Posterior vena cava (tissue), 2 donors: ENCODE results near the gene RASIP1. TPM values are rescaled to one million over a fixed set of nuclear protein-coding genes. Genes with fewer than 3 reads are reported as not detected.
"Not testable (repeated sequence)": the region's sequence is repeated elsewhere in the genome, so short reads cannot be mapped to it uniquely, and the experiment has no call there.

ENCODE experiments used
- DNase-seq: peaks from one replicate; pipeline ENCODE4 v3.0.0-alpha.2; 2020; ENCODE audit warnings: low spot score
- intact Hi-C, 2 donors: fragments of 100-400 bp; cut with DNase I; formaldehyde crosslinking; loops; one replicate each; pipeline versions ENCODE4 v1.14.1 to v1.14.2; 2022 to 2023
- long read RNA-seq, 2 donors: library from polyadenylated mRNA; unstranded; transcript quantifications; one replicate each; pipeline ENCODE4 v2.0.0, GENCODE V29; 2020 to 2021
- total RNA-seq, 2 donors: library from RNA; stranded (reverse); fragmentation: NEBNext Ultra II Directional; extraction: Animal tissue kit (Norgen Biotek cat#: 25700); gene quantifications; one replicate each; pipeline ENCODE4 v1.2.1, GENCODE V29; 2021
- donor health status: DM: yes; HTN: yes; CAD: no.
- donor health status: DM: yes; HTN: yes; CAD: no.

The RASIP1 gene, protein sequence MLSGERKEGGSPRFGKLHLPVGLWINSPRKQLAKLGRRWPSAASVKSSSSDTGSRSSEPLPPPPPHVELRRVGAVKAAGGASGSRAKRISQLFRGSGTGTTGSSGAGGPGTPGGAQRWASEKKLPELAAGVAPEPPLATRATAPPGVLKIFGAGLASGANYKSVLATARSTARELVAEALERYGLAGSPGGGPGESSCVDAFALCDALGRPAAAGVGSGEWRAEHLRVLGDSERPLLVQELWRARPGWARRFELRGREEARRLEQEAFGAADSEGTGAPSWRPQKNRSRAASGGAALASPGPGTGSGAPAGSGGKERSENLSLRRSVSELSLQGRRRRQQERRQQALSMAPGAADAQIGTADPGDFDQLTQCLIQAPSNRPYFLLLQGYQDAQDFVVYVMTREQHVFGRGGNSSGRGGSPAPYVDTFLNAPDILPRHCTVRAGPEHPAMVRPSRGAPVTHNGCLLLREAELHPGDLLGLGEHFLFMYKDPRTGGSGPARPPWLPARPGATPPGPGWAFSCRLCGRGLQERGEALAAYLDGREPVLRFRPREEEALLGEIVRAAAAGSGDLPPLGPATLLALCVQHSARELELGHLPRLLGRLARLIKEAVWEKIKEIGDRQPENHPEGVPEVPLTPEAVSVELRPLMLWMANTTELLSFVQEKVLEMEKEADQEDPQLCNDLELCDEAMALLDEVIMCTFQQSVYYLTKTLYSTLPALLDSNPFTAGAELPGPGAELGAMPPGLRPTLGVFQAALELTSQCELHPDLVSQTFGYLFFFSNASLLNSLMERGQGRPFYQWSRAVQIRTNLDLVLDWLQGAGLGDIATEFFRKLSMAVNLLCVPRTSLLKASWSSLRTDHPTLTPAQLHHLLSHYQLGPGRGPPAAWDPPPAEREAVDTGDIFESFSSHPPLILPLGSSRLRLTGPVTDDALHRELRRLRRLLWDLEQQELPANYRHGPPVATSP
- total RNA-seq: 10 to 100 TPM; 13.8 to 19.2 TPM
- long read RNA-seq, donor 1, partial matches to known transcripts: 12 of 18 reads
- long read RNA-seq, donor 1, other reads (novel, unspliced or antisense): 2 of 18 reads
- long read RNA-seq, donor 2, partial matches to known transcripts: 12 of 14 reads
- long read RNA-seq, donor 2, other reads (novel, unspliced or antisense): 2 of 14 reads

DNA sequence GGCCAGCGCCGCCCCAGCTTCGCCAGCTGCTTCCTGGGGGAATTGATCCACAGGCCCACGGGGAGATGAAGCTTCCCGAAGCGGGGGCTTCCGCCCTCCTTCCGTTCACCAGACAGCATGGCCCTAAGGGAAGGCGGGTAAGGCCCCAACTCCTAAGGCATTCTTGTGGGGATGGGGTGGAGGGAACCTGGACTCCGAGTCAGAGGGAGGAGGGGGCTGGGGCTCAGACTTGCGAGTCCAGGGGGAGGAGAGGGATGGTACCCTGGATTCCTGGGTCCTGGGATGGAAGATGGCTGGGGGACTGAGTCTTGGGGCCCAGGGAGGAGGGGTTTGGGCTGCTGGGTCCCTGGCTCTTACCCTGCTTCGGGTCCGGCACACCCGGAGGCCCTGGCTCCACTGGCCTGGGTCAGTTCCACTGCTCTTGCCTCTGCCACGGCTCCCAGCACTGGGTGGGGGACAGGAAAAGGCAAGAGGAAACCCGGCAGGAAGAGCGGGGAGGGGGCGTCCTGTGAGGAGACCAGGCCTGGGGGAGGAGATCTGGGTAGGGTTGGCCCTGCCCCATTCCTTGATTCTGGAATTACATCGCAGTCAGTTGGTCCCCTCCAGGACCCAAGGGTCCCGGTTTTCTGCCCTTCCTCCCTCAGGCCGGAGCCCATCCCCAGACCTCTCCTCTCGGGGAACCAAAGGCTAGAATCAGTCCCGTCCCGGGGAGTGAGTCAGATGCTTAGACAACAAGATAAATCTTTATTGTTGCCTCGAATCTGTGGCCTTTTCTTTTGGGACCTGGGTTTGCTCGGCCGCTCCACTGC, at the start of gene RASIP1:
RASIP1 (minus strand) TSS at position 447 of the 809 bp plus-strand sequence; CDS start at position 119, 328 bp downstream.
- no peak for DNase-seq
- intact Hi-C loops: no loop called here

DNA sequence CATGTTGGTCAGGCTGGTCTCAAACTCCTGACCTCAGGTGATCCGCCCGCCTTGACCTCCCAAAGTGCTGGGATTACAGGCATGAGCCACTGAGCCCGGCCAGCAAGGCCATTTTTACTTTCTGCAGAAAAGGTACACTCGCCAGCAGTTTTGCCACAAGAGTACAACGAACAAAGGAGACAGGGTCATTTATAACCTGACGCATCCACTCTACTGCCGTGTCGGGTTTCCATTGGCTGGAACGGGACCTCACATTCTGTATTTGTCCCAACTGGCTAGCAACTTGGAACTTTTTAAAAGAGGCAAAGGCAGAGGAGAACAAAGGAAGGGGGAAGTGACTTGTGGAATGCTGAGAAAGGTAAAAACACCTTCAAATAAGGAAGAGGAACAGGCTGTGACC, 46.9 kb upstream of the RASIP1 start:
- intact Hi-C loops: loop anchor here in 1 of 2 donors (2.0 kb wide), 1 partner anchor 47 kb away; no protein-coding TSS in a partner anchor
- not testable (repeated sequence) for DNase-seq

DNA sequence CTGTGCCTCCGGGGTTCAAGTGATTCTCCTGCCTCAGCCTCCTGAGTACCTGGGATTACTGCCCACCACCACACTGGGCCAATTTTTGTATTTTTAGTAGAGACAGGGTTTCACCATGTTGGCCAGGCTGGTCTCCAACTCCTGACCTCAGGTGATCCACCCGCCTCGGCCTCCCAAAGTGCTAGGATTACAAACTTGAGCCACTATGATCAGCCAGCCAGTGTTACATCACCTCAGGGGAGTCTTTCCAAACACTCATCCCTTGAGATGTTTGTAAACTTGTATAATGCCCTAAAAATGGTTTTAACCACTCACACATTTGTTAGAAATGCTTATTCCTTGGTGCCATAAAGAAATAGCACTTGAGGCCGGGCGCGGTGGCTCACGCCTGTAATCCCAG, 46.0 kb upstream of the RASIP1 start:
- DNase-seq: not testable (repeated sequence)
- intact Hi-C loops: loop anchor here in 1 of 2 donors (2.0 kb wide), 1 partner anchor 48 kb away; no protein-coding TSS in a partner anchor

DNA sequence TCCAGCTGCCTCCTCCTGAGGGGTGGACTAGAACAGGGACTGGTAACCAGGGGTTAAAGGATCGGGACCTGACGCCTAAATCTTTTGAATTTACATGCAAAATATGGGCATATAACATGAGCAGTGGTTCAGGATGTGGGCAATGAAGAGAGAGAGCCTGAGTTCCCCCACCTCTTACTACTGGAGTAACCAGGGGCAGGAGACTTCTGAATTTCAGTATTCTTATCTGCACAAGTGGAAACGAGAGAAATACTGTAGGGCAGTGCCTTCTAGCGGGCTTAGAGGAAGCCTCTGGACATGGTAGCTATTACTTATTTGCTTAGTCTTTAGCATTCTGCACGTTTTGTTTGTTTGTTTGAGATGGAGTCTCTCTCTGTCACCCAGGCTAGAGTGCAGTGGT, 44.1 kb upstream of the RASIP1 start:
- intact Hi-C loops: no loop called here

DNA sequence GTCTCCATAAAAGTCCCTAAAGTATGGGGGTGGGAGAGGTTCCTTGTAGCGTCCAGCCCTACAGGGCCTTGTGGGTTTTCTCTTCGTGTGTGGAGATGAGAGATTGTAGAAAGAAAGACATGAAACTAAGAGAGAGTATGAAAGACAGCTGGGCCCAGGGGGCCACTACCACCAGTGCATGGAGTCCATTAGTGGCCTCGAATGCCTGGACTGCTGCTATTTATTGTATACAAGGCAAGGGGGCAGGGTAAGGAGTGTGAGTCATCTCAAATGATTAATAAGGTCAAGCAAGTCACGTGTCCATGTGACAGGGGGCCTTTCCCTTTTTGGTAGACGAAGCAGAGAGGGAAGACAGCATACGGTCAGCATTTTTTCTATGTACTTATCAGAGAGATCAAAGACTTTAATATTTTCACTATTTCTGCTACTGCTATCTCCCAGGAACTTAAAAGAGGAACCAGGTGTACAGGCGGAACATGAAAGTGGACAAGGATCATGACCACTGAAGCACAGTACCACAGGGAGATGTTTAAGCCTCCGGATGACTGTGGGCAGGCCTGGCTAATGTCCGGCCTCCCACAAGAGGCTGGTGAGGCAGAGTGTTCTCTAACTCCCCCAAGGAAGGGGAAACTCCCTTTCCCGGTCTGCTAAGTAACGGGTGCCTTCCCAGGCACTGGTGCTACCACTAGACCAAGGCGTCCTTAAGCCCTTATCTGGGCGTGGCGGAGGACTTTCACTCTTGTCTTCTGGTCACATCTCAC, 40.4 kb upstream of the RASIP1 start:
- intact Hi-C loops: no loop called here
- no peak for DNase-seq

More for the DNA sequence above, 44.1 kb upstream of the RASIP1 start:
- no peak for DNase-seq

DNA sequence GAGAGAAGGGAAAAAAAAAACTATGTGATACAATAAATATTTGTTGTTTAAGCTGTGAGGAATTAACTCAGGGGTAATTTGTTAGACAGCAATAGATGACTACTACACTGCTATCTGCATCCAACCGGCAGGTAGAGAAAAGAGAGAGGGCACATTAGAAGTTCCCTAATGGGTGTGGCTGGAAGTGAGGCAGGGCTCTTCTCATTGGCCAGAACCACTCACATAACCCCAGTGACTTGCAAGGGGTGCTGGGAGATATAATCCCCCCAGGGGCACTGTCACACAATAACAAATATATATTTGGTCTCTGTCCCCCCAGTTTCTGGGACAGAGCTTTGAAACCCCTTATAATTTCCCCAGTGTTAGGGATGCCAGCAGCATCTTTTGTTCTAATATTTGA, 39.2 kb upstream of the RASIP1 start:
- intact Hi-C loops: no loop called here
- no peak for DNase-seq

DNA sequence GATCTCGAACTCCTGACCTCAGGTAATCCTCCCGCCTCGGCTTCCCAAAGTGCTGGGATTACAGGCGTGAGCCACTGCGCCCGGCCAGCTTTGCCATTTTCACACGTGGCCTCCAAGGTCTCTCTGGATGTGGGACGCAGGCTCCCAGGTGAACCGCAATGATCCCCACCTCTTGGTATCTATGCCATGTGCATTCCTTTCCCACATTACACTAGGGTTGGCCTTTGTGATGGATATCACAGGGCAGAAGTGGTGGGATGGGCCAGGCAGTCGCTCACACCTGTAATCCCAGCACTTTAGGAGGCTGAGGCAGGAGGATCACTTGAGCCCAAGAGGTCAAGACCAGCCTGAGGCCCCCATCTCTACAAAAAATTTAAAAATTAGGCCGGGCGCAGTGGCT, 37.3 kb upstream of the RASIP1 start:
- no peak for DNase-seq
- intact Hi-C loops: no loop called here

DNA sequence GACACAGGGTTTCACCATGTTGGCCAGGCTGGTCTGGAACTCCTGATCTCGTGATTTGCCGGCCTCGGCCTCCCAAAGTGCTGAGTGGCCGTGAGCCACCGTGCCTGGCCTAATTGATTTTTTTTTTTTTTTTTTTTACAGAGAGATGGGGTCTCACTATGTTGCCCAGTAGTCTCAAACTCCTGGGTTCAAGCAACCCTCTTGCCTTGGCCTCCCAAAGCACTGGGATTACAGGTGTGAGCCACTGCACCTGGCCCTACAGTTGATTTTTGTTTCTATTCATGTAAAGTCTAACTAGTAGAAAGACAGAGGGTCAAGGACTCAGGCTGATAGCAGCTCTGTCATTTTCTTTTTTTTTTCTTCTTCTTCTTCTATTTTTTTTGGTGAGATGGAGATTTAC, 36.7 kb upstream of the RASIP1 start:
- intact Hi-C loops: no loop called here
- no peak for DNase-seq

DNA sequence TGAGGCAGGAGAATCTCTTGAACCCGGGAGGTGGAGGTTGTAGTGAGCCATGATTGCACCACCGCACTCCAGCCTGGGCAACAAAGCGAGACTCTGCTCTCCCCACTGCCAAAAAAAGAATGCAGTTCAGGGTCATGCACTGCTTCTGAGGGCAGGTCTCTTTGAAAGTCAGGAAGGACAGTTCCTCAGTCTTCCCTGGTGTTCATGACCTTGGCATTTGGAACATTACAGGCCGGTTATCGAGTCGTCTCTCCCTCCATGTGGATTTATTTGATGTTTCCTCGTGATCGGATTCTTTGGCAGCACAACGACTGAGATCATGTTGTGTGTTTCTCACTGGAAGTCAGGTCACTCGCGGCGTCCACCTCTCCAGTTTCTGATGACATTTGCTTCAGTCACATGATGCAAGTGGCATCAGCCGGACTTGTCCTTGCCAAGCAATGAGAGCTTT, 32.1 kb upstream of the RASIP1 start:
- intact Hi-C loops: no loop called here
- no peak for DNase-seq

DNA sequence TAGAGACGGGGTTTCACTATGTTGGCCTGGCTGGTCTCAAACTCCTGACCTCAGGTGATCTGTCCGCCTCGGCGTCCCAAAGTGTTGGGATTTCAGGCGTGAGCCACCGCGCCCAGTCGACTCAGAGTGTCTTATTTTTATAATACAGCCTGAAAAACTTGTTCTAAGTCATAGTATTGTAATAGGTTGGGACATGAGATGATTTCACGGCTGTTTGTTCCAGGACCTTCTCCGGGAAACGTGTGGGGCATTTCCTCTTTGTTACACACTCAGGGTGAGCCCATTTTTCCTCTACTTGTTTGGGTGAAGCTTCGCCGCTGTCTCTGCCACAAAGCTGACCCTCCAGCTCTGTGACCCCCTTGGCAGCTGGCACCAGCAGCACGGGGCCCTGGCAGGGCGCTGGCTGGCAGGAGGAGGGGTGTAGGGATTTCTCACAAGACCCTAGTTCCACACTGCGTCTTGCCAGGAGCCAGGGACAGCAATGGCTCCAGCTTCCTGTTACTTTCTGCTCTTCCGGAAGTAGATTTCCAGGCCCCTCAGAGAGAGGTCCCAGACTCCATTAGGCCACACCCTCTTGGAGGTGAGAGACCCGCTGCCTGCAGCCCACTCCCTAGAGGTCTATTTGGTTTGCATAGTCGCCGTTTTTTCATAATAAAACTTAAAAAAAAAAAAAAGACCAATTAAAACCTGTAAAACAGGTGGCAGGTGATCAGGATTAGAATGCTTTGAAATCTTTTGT, 30.5 kb upstream of the RASIP1 start:
- no peak for DNase-seq
- intact Hi-C loops: no loop called here

DNA sequence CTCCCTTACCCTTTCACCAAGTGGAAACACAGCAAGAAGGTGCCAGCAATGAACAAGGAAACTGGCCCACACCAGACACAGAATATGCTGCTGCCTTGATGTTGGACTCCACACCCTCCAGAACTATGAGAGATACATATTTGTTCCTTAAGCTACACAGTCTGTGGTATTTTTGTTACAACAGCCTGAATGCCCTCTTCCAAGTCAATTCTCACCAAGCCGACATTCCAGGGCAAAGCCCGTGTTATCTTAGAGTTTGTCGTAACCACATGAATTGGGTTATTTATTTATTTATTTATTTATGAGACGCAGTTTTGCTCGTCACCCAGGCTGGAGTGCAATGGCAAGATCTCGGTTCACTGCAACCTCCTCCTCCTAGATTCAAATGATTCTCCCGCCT, 29.9 kb upstream of the RASIP1 start:
- intact Hi-C loops: no loop called here

DNA sequence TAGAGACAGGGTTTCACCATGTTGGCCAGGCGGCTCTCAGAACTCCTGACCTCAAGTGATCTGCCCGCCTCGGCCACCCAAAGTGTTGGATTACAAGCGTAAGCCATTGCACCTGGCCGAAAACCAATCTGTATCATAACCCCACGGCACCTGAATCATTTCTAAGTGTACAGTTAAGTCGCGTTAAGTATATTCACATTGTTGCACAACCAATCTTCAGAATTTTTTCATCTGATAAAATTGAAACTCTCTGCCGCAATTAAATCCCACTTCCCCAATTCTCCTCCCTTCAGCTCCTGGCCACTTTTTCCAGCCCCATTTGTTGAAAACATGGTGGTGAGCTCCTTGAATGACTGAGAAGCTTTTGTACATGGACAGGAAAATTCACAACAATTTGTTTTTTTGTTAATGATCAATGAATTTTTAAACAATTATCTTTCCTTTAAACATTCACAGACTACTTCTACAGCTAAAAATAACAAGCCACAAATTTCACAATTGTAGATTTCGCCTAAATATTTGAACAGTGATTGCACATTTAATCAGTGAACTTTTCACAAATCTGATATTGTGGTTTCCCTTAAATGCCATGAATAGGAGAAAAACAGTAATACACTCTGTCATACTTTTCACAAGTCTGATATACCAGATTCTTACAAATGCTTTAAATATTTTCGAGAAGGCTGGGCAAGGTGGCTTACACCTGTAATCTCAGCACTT, 28.7 kb upstream of the RASIP1 start:
- intact Hi-C loops: loop anchor here in 1 of 2 donors (5.0 kb wide), 1 partner anchor 683 kb away; the partner anchor contains the start of genes ALDH16A1 and PIH1D1
- DNase-seq: no peak

More for the DNA sequence above, 29.9 kb upstream of the RASIP1 start:
- no peak for DNase-seq

DNA sequence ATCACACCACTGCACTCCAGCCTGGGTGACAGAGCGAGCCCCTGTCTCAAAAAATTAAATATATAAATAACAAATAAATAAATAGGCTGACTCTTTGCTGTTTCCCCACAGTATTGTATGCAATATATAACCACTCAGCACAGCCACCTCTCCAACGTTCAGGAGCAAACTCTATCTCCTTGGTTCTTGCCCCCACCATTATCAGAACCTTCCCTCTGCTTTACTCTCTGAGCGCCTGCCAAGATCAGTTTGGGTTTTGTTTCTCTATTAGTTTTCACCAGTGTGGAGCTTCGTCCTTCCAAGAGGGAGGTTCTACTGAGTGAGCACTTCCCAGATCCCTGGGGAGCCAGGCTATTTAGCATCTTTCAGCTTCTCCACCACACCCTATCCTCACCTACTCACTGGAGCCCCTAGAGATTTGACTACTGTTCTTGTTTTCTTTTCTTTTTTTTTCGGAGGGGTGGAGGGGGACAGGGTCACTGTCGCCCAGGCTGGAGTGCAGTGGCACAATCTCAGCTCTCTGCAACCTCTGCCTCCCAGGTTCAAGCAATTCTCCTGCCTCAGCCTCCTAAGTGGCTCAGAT, 27.9 kb upstream of the RASIP1 start:
- not testable (repeated sequence) for DNase-seq
- intact Hi-C loops: loop anchor here in 1 of 2 donors (5.0 kb wide), 1 partner anchor 684 kb away; the partner anchor contains the start of genes ALDH16A1 and PIH1D1

DNA sequence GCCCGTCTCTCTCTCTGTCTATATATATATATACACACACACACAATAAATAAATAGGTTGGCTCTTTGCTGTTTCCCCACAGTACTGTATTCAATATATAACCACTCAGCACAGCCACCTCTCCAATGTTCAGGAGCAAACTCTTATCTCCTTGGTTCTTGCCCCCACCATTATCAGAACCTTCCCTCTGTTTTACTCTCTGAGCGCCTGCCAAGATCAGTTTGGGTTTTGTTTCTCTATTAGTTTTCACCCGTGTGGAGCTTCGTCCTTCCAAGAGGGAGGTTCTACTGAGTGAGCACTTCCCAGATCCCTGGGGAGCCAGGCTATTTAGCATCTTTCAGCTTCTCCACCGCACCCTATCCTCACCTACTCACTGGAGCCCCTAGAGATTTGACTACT, 25.4 kb upstream of the RASIP1 start:
- DNase-seq: not testable (repeated sequence)
- intact Hi-C loops: loop anchor here in 1 of 2 donors (5.0 kb wide), 1 partner anchor 686 kb away; the partner anchor contains the start of genes ALDH16A1 and PIH1D1

DNA sequence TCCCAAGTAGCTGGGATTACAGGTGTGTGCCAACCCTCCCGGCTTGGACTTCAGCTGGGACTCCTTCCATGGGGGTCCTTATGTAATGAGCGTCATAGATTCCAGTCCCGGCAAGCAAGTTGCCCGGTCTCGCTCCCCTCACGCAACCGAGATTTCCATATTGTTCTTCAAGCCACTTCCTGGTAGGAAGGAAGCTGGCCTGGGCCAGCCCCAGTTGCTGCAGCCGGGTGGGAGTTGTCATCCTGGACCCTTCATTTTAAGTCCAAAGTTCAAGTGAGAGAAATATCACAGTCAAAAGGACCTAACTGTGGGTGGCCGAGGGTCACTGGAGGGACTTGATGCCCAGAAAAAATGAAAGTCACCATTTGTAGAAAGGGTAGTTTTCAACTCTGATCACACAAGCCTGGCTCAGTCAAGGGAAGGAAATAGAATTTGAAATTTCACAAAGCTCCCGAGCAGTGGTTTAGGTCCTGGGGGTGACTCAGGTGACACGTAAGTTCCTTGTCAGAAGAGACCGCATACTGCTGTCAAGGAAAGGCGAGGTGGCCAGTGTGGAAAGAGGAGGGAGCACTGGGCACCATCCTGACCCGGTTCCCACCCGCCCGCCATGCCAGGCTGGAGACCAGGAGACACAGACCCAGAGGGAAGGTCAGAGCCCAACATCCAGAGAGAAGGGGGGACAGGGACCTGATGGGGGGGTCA, 20.2 kb upstream of the RASIP1 start:
- DNase-seq: no peak
- intact Hi-C loops: no loop called here
